HEK293 (cell line): ENCODE data around the gene CLEC16A.
A peak's percentile ranks its signal among the peaks of the same experiment; 100 is the strongest.

Experiments
- CTCF ChIA-PET: fragments of 350-600 bp; formaldehyde crosslinking; extraction: SDS; loops from one replicate; lab custom pipeline; 2021; ENCODE audit warnings: antibody characterized with exemption; lab: Yijun Ruan, JAX
- POLR2A ChIA-PET: fragments of 300-600 bp; formaldehyde crosslinking; extraction: SDS; loops from one replicate; lab custom pipeline; 2020; ENCODE audit warnings: antibody characterized with exemption, inconsistent platforms; lab: Yijun Ruan, JAX
- H3K27ac ChIP-seq: fragments of 200-500 bp; sonication (Bioruptor generic); 2 replicates; pipeline ENCODE4 v1.5.1; 2014; ENCODE audit warnings: low read depth, low read length, control low read depth, inconsistent platforms; ENCODE audit errors: extremely low read depth
- H3K36me3 ChIP-seq, 2 experiments: fragments of 200-500 bp in 1 of 2; sonication (Bioruptor generic) in 1 of 2; 1 replicate in 1 of 2; 2 replicates in 1 of 2; pipeline ENCODE4 v1.5.1; 2014 to 2017; ENCODE audit warnings: inconsistent platforms in 2 of 2, low read length in 2 of 2; ENCODE audit not compliant: control insufficient read depth in 2 of 2, insufficient read depth in 1 of 2
- H3K4me1 ChIP-seq: fragments of 200-500 bp; sonication (Bioruptor generic); 2 replicates; pipeline ENCODE4 v1.5.1; 2014; ENCODE audit warnings: mild to moderate bottlenecking, low read length, inconsistent platforms; ENCODE audit not compliant: control insufficient read depth, insufficient read depth
- H3K4me3 ChIP-seq: 2 replicates; pipeline ENCODE4 v1.5.1; 2011; ENCODE audit warnings: low read depth, mild to moderate bottlenecking, control low read depth, low read length, moderate library complexity
- H3K9me3 ChIP-seq: fragments of 200-500 bp; sonication (Bioruptor generic); 2 replicates; pipeline ENCODE4 v1.5.1; 2014; ENCODE audit warnings: low read depth, low read length, inconsistent platforms; ENCODE audit not compliant: control insufficient read depth, insufficient read depth
- EGR2 ChIP-seq: fragments of 450-650 bp; formaldehyde crosslinking; IDR thresholded peaks from 2 replicates; pipeline ENCODE4 v1.5.1; 2016; ENCODE audit warnings: low read depth, missing biosample characterization, missing genetic modification characterization
- PBX3 ChIP-seq: sonication (generic); formaldehyde crosslinking; IDR thresholded peaks from 2 replicates; pipeline ENCODE4 v1.8.1; 2022; ENCODE audit warnings: mild to moderate bottlenecking, moderate library complexity, missing genetic modification reagents
- ZFHX2 ChIP-seq: fragments of 450-650 bp; formaldehyde crosslinking; conservative IDR thresholded peaks from 2 replicates; pipeline ENCODE4 v1.5.1; 2016; ENCODE audit warnings: missing biosample characterization, missing genetic modification characterization
- ZFP41 ChIP-seq: fragments of 450-650 bp; formaldehyde crosslinking; IDR thresholded peaks from 2 replicates; pipeline ENCODE4 v1.5.1; 2016; ENCODE audit warnings: missing biosample characterization, missing genetic modification characterization, borderline replicate concordance
- ZNF19 ChIP-seq: fragments of 450-650 bp; formaldehyde crosslinking; IDR thresholded peaks from 2 replicates; pipeline ENCODE4; 2016; ENCODE audit warnings: missing biosample characterization, missing genetic modification characterization, low read depth
- ZNF24 ChIP-seq: fragments of 450-650 bp; formaldehyde crosslinking; IDR thresholded peaks from 2 replicates; pipeline ENCODE4 v1.5.1; 2016; ENCODE audit warnings: missing biosample characterization, missing genetic modification characterization
- ZNF394 ChIP-seq: fragments of 450-650 bp; formaldehyde crosslinking; IDR thresholded peaks from 2 replicates; pipeline ENCODE4 v1.5.1; 2016; ENCODE audit warnings: missing biosample characterization, missing genetic modification characterization, mild to moderate bottlenecking, moderate library complexity, borderline replicate concordance
- ZNF585B ChIP-seq: fragments of 450-650 bp; formaldehyde crosslinking; IDR thresholded peaks from 2 replicates; pipeline ENCODE4 v1.5.1; 2016; ENCODE audit warnings: missing biosample characterization, missing genetic modification characterization
- ZSCAN16 ChIP-seq: fragments of 450-650 bp; formaldehyde crosslinking; IDR thresholded peaks from 2 replicates; pipeline ENCODE4 v1.5.1; 2016; ENCODE audit warnings: missing biosample characterization, missing genetic modification characterization
- TF ChIP-seq, protein P1 (sequence below): fragments of 450-650 bp; formaldehyde crosslinking; IDR thresholded peaks from 2 replicates; pipeline ENCODE4 v1.5.1; 2016; ENCODE audit warnings: missing biosample characterization, missing genetic modification characterization, borderline replicate concordance
- TF ChIP-seq, protein P2 (sequence below): fragments of 450-650 bp; formaldehyde crosslinking; IDR thresholded peaks from 2 replicates; pipeline ENCODE4 v1.5.1; 2016; ENCODE audit warnings: missing biosample characterization, missing genetic modification characterization
- TF ChIP-seq, protein P3 (sequence below): fragments of 450-650 bp; formaldehyde crosslinking; IDR thresholded peaks from 2 replicates; pipeline ENCODE4 v1.5.1; 2017; ENCODE audit warnings: missing biosample characterization, missing genetic modification characterization

CLEC16A gene

GRCh38 chr16:11074131-11074530 is 129.8 kb downstream of the CLEC16A start:
- TF ChIP-seq PBX3 (CRISPR knock-in tag) (no peak), ZNF24 (tag by site-specific recombination) (no peak), ZFP41 (no peak)
- TF ChIP-seq, protein P1, sequence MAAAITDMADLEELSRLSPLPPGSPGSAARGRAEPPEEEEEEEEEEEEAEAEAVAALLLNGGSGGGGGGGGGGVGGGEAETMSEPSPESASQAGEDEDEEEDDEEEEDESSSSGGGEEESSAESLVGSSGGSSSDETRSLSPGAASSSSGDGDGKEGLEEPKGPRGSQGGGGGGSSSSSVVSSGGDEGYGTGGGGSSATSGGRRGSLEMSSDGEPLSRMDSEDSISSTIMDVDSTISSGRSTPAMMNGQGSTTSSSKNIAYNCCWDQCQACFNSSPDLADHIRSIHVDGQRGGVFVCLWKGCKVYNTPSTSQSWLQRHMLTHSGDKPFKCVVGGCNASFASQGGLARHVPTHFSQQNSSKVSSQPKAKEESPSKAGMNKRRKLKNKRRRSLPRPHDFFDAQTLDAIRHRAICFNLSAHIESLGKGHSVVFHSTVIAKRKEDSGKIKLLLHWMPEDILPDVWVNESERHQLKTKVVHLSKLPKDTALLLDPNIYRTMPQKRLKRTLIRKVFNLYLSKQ = no peak
- TF ChIP-seq, protein P2, sequence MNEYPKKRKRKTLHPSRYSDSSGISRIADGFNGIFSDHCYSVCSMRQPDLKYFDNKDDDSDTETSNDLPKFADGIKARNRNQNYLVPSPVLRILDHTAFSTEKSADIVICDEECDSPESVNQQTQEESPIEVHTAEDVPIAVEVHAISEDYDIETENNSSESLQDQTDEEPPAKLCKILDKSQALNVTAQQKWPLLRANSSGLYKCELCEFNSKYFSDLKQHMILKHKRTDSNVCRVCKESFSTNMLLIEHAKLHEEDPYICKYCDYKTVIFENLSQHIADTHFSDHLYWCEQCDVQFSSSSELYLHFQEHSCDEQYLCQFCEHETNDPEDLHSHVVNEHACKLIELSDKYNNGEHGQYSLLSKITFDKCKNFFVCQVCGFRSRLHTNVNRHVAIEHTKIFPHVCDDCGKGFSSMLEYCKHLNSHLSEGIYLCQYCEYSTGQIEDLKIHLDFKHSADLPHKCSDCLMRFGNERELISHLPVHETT (tag by site-specific recombination) = no peak
- no peak overlapping the region for H3K4me3 ChIP-seq
- ChIA-PET POLR2A (no interaction called here), CTCF (interaction anchor here (0.7 kb wide), 1 partner anchor 732 kb away, joined by 4 read pairs; no protein-coding TSS in a partner anchor)
- H3K36me3 ChIP-seq = no peaks in the 10 kb centered on the region; a peak in 1 of 3 replicates
- H3K4me1 ChIP-seq = no peaks in the 10 kb centered on the region
- H3K9me3 ChIP-seq = no peaks in the 10 kb centered on the region
- no peak overlapping the region for H3K27ac ChIP-seq

DNA sequence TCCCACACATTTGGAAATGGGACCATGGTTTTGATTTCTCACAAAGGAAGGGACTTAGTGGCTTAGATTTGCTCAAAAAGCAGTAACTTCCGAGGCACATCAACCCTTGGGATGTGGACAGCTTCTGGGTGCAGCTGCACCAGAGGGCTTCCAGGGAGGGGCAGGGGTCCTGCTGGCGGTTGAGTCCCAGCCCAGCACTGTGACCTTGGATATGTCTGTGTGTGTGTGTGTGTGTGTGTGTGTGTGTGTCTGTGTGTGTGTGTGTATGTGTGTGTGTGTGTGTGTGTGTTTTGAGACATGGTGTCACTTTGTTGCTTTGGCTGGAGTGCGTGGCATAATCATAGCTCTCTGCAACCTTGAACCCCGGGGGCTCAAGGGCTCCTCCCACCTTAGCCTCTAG is 130.8 kb downstream of the CLEC16A start:
- H3K27ac ChIP-seq = no peak overlapping the region
- ChIA-PET CTCF (interaction anchor here (0.7 kb wide), 1 partner anchor 283 kb away, joined by 5 read pairs; no protein-coding TSS in a partner anchor), POLR2A (interaction anchor here (0.6 kb wide), 2 partner anchors 86 to 668 kb away, joined by 3 to 4 read pairs; partner anchors contain the start of gene TXNDC11)
- TF ChIP-seq, protein P3, sequence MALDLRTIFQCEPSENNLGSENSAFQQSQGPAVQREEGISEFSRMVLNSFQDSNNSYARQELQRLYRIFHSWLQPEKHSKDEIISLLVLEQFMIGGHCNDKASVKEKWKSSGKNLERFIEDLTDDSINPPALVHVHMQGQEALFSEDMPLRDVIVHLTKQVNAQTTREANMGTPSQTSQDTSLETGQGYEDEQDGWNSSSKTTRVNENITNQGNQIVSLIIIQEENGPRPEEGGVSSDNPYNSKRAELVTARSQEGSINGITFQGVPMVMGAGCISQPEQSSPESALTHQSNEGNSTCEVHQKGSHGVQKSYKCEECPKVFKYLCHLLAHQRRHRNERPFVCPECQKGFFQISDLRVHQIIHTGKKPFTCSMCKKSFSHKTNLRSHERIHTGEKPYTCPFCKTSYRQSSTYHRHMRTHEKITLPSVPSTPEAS (tag by site-specific recombination) = peak; percentile 93
- TF ChIP-seq ZNF394 (no peak), ZNF585B (no peak), ZNF19 (no peak)
- no peaks in the 10 kb centered on the region for H3K4me1 ChIP-seq
- no peaks in the 10 kb centered on the region; a peak in 1 of 3 replicates for H3K36me3 ChIP-seq
- H3K9me3 ChIP-seq = no peaks in the 10 kb centered on the region
- no peak overlapping the region for H3K4me3 ChIP-seq

DNA sequence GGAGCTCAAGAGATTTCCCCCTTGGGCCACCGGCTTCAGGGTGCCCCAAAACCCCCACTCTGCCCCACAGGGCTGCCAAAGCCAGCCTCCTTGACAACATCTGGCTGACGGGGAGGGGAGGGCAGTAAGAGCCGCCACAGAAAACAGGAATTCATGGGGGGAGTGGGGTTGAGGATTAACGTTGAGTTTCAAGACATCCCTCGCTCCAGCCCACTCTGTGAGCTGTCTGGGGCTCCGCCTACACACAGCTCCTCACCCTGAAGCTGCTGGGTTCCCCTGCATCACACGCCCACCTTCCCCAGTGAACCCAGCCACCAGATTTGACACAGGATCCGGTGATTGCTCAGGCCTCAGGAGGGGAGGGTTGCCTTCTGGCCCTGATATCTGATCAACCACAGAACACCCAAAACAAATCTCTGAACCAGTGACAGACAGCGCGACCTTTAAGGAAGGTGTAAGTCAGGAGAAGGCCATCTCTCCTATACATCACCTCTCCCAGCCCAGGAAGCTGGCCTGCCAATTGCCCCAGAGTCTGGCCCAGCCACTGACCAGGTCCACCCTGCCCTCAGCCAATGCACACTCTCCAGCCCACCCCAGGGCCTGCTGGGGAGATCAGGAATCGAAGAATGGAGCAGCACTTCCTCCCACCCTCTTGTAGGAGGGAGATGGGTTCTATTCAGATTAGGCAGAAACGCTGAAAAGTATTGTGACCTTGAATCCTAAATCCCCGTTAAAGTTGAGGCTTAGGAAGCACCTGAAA is 132.1 kb downstream of the CLEC16A start:
- TF ChIP-seq ZFHX2 (tag by site-specific recombination) (peak; percentile 95), EGR2 (tag by site-specific recombination) (peak; percentile 93), ZSCAN16 (tag by site-specific recombination) (no peak)
- TF ChIP-seq, all 188 proteins: peak for 2
- no peak overlapping the region for H3K27ac ChIP-seq
- ChIA-PET POLR2A (no interaction called here), CTCF (interaction anchor here (0.6 kb wide), 1 partner anchor 283 kb away, joined by 4 read pairs; no protein-coding TSS in a partner anchor)
- no peaks in the 10 kb centered on the region; a peak in 1 of 3 replicates for H3K36me3 ChIP-seq
- no peaks in the 10 kb centered on the region for H3K4me1 ChIP-seq
- no peak overlapping the region for H3K4me3 ChIP-seq
- no peaks in the 10 kb centered on the region for H3K9me3 ChIP-seq
